Type B pancreatic cell (in vitro differentiated cells): ENCODE measurements around the gene ELOVL5. TPM values are rescaled to one million over a fixed set of nuclear protein-coding genes. Genes with fewer than 3 reads are reported as not detected.

ENCODE experiments used
- DNase-seq: peaks from one replicate; pipeline ENCODE4 v3.0.0; 2021; ENCODE audit warnings: mixed read lengths; ENCODE audit not compliant: unreplicated experiment; ENCODE audit errors: extremely low spot score
- H3K27ac Mint-ChIP-seq: 2 replicates; pipeline ENCODE4 v1.8.0; 2021; ENCODE audit warnings: mild to moderate bottlenecking, mixed read lengths
- H3K27me3 Mint-ChIP-seq: 2 replicates; pipeline ENCODE4 v1.8.0; 2021; ENCODE audit warnings: mixed read lengths
- H3K36me3 Mint-ChIP-seq: 2 replicates; pipeline ENCODE4 v1.8.0; 2021; ENCODE audit warnings: mixed read lengths
- H3K4me1 Mint-ChIP-seq: one replicate; pipeline ENCODE4 v1.8.0; 2021; ENCODE audit warnings: mixed read lengths; ENCODE audit not compliant: unreplicated experiment
- H3K4me3 Mint-ChIP-seq: 2 replicates; pipeline ENCODE4 v1.8.0; 2021; ENCODE audit warnings: mild to moderate bottlenecking, mixed read lengths
- H3K9me3 Mint-ChIP-seq: 2 replicates; pipeline ENCODE4 v1.8.0; 2021; ENCODE audit warnings: mixed read lengths
- CTCF ChIP-seq: fragments of 200-600 bp; sonication (generic); conservative IDR thresholded peaks from 2 replicates; pipeline ENCODE4 v1.5.0; 2021; ENCODE audit warnings: antibody characterized with exemption, mild to moderate bottlenecking
- total RNA-seq: library from RNA; stranded (reverse); gene quantifications from 2 replicates; pipeline ENCODE4 v1.2.1, GENCODE V29; 2021; ENCODE audit warnings: low replicate concordance

Gene ELOVL5
- total RNA-seq, 1 donor from 2014 or later, result 103 TPM

- Mint-ChIP-seq H3K4me1 (peaks cover 12% of the 10 kb centered on the region), H3K27ac (no peak overlapping the region), H3K9me3 (no peaks in the 10 kb centered on the region), H3K36me3 (no peaks in the 10 kb centered on the region), H3K4me3 (no peak overlapping the region), H3K27me3 (peaks cover 3% of the 10 kb centered on the region)
- TF ChIP-seq CTCF, result no peak
- no peak for DNase-seq
These were observed 28.0 kb upstream of the ELOVL5 start for GRCh38 chr6:53376661-53377226.

DNA sequence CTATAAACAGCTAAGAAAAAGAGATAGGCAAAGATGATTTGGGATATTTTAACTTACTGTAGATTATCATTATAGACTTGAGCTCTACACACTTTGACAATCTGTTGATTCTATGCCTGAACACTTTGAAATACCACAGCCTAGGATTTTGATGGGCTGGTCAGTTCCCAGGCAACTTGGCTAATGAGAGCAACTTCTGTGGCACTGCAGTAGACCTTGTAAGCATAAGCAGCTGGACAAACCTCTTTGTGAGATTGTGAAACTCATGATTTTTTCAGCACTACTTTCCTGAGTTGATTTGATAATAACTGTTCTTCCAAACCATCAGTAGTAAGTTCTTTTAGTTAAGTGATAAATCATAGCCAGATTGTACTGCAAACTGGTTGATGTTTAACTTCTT lies 27.1 kb upstream of the ELOVL5 start:
- H3K27me3 Mint-ChIP-seq, result peaks cover 3% of the 10 kb centered on the region

GRCh38 chr6:53373638-53374037 lies 24.9 kb upstream of the ELOVL5 start:
- Mint-ChIP-seq H3K27ac (no peak overlapping the region), H3K9me3 (no peaks in the 10 kb centered on the region), H3K36me3 (no peaks in the 10 kb centered on the region), H3K4me1 (peaks cover 23% of the 10 kb centered on the region), H3K27me3 (peaks cover 3% of the 10 kb centered on the region), H3K4me3 (no peak overlapping the region)
- DNase-seq, result no peak
- TF ChIP-seq CTCF, result no peak

More for the DNA sequence above, 27.1 kb upstream of the ELOVL5 start:
- TF ChIP-seq CTCF, result no peak
- no peaks in the 10 kb centered on the region for H3K9me3 Mint-ChIP-seq
- no peak for DNase-seq
- no peak overlapping the region for H3K4me3 Mint-ChIP-seq
- no peak overlapping the region for H3K27ac Mint-ChIP-seq
- no peaks in the 10 kb centered on the region for H3K36me3 Mint-ChIP-seq
- H3K4me1 Mint-ChIP-seq, result peaks cover 12% of the 10 kb centered on the region

DNA sequence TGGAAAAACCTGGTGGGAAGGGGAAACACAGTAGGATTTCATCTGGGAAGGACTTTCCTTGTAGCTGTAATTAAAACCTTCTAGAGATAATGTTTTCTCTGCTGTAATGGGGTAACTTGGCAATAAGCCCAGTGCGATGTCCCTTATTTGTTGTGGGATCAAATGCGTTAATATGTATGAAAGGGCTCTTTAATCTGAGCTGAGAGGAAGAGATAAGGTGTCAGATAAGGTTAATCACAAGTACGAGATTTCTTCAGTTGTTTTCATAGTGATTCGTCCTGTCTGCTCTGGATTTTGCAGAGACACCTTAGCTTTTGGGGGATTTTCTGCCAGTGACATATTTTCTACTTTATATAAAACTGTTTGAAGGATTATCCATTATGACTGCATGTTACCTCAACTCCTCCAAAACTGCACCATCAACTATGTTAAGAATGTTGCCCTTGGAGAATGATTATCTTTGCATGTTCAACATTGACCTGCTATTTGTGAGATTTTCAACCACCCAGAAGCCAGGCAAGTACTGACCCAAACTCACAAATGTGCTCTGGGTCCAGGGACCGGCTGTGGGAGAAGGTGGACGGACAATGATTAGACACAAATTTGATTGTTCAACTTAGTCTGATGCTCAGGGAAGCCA lies 21.2 kb upstream of the ELOVL5 start:
- TF ChIP-seq CTCF, result no peak
- no peak overlapping the region for H3K4me3 Mint-ChIP-seq
- H3K4me1 Mint-ChIP-seq, result peaks cover 11% of the 10 kb centered on the region
- DNase-seq, result no peak
- peaks cover 4% of the 10 kb centered on the region for H3K9me3 Mint-ChIP-seq
- H3K27ac Mint-ChIP-seq, result no peak overlapping the region
- peaks cover 2% of the 10 kb centered on the region for H3K27me3 Mint-ChIP-seq
- no peaks in the 10 kb centered on the region for H3K36me3 Mint-ChIP-seq

- Mint-ChIP-seq H3K27ac (no peak overlapping the region), H3K4me1 (peaks cover 11% of the 10 kb centered on the region), H3K36me3 (no peaks in the 10 kb centered on the region), H3K9me3 (peaks cover 4% of the 10 kb centered on the region), H3K27me3 (no peaks in the 10 kb centered on the region), H3K4me3 (no peak overlapping the region)
- no peak for DNase-seq
- no peak for TF ChIP-seq CTCF
These were observed 20.3 kb upstream of the ELOVL5 start for GRCh38 chr6:53369051-53369450.
